Astrocyte (in vitro differentiated cells and primary cell): ENCODE data around the gene SLC6A7.

ENCODE experiments used
- CTCF ChIP-seq: IDR thresholded peaks from 2 replicates; pipeline ENCODE4 v1.5.1; 2011; ENCODE audit warnings: low read depth, mild to moderate bottlenecking, inconsistent platforms, low read length, moderate library complexity; ENCODE audit not compliant: insufficient read depth
- EZH2 ChIP-seq: IDR thresholded peaks from 2 replicates; pipeline ENCODE4 v1.6.1; 2012; ENCODE audit warnings: mild to moderate bottlenecking, low read length, inconsistent platforms; ENCODE audit not compliant: insufficient read depth

- TF ChIP-seq CTCF (no peak), EZH2 (no peak)
Observed at GRCh38 chr5:150159741-150160179, 30.1 kb upstream of the SLC6A7 start.
